ENCODE results near the gene APC.

DNA sequence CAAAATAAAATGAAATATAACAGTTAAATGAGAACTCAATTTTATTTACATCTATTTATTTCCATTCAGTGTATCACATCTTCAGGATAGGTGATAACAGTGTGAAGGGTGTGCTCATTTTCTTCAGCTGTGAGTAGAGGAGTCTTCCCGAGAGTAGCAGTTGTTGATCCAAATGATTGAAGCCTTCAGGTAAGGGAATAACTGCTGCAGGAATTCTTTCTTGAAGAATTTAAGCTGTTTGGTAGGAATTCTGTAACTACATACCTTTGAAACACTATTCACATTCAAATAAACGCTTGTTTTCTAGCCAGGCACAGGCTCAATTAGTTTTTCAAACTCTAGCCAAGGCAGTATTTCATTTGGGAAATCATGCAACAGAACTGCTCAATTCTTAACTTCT lies 138.7 kb downstream of the APC start:
- TF ChIP-seq OSR1 (CRISPR knock-in tag; IDR thresholded peaks at IDR 0.05) (no peak), ZFP3 (CRISPR knock-in tag; IDR thresholded peaks at IDR 0.05) (no peak)

All from SK-N-SH treated with all-trans-retinoic acid at 6 μM for 48 hours (cell line).